ENCODE results near the gene PHGDH. TPM values are rescaled to one million over a fixed set of nuclear protein-coding genes. Genes with fewer than 3 reads are reported as not detected.

The PHGDH gene
- polyA plus RNA-seq, 3 donors, result 238 to 292 (median 288) TPM

GRCh38 chr1:119729044-119729443 is 17.3 kb downstream of the PHGDH start:
- DNase-seq (ENCODE audit: low read depth in 3 of 3, low spot score in 2 of 3), result no peak

DNA sequence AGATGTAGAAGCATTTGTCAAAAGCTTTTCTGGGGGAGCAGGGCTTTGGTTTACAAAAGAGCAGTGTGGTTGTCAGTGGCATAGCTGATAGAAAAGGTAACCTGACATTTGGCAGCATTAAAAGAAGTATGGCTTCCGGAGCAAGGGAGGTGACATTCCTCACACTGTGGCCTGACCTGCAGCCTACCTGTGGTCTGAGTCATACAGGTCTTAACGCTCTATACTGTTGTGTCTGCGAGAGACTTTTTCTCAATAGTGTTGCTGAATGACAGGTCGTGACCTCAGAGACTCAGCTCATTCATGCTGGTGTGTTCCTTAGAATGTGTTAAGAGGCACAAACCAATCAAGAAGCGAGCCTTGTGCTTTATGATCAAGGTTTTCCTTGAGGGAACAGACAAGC is 19.3 kb downstream of the PHGDH start:
- DNase-seq (ENCODE audit: low read depth in 3 of 3, low spot score in 2 of 3), result no peak

GRCh38 chr1:119731741-119732430 is 20.2 kb downstream of the PHGDH start:
- no peak for DNase-seq (ENCODE audit: low read depth in 3 of 3, low spot score in 2 of 3)

DNA sequence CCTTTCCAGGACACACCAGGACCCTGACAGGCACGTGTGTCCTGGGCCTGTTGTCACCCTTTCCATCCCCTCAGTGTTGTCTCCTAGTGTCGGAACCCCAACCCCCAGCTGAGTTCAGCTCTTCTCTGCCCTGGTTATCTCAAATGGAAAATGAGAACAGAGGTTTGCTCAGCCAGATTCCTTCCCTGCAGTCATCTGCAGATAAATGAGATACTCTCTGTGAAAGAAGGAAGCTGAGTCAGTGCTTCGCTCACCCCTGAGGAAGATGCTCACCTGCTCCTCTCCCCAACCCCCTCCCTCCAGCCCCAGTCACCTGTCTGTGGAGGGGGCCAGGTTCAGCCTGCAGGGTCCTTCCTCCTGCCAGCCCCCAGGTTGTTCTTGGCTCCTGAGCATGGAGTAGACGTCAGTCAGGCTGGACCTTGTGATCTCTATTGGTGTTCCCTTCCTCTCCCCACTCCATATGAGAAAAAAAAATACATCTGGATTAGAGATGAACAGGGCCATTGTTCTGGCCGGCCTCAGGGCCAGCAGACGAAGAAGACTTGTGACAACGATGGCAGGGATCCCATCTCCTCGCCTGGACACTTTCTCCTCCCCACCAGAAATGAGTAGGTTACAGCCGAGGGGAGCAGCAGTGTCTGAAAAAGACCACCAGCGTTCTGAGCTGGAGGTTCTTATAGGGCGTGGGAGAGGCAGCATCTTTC is 20.9 kb downstream of the PHGDH start:
- no peak for DNase-seq (ENCODE audit: low read depth in 3 of 3, low spot score in 2 of 3)

DNA sequence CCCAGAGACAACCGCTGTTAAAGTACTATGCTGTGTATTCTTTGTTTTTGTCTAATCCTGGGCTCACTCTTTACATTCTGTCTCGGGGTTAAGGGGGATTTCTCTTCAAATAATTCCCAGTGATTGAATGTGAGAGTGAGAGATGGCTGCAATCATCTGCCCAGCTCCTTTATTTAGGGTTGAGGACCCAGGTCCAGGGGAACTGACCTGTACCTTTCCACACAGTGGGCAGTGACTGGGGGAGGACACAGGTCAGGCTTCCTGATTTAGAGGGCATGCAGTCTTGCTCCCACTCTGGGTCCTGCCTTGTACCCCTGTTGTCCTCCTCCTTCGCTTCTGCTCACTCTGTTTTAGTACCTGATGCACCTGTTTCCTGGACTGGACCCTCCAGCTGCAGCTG is 22.0 kb downstream of the PHGDH start:
- DNase-seq (ENCODE audit: low read depth in 3 of 3, low spot score in 2 of 3), result no peak

DNA sequence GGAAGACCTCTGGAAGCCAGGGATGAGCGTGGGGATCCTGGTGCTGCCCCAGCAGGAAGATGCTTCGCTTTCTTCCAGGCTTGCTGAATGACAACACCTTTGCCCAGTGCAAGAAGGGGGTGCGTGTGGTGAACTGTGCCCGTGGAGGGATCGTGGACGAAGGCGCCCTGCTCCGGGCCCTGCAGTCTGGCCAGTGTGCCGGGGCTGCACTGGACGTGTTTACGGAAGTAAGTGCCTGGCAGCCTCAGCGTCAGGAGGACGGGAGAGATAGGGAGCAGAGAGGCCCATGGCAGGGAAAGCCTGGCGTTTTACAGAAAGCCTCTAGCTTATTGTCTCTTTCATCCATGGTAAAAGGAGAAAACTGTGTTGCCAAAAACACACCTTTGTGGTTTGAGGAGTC is 23.5 kb downstream of the PHGDH start:
- no peak for DNase-seq (ENCODE audit: low read depth in 3 of 3, low spot score in 2 of 3)

GRCh38 chr1:119736649-119737039 is 24.9 kb downstream of the PHGDH start:
- no peak for DNase-seq (ENCODE audit: low read depth in 3 of 3, low spot score in 2 of 3)

DNA sequence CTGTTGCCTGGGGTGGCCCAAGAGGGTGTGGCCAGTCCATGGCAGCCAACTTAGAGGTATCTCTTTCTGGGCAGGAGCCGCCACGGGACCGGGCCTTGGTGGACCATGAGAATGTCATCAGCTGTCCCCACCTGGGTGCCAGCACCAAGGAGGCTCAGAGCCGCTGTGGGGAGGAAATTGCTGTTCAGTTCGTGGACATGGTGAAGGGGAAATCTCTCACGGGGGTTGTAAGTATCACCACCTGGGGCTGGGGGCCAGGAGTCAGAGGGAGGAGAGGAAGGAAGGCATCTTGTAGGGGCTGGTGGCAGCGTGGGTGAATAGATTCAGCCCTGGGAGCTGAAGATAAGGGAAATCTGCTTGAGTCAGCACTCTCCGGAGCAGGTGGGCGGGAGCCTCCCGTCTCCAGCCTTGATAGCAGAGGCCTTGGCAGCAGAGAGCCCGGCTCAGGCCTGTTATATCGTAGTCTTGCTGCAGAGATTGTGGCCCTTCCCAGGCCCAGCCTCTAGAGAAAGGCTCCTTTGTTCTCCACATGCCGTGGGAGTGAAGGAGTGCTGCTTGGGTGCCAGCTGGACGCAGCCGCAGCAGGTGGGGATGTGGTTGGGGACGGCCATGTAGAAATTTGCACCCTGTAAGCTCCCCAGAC is 25.4 kb downstream of the PHGDH start:
- no peak for DNase-seq (ENCODE audit: low read depth in 3 of 3, low spot score in 2 of 3)

DNA sequence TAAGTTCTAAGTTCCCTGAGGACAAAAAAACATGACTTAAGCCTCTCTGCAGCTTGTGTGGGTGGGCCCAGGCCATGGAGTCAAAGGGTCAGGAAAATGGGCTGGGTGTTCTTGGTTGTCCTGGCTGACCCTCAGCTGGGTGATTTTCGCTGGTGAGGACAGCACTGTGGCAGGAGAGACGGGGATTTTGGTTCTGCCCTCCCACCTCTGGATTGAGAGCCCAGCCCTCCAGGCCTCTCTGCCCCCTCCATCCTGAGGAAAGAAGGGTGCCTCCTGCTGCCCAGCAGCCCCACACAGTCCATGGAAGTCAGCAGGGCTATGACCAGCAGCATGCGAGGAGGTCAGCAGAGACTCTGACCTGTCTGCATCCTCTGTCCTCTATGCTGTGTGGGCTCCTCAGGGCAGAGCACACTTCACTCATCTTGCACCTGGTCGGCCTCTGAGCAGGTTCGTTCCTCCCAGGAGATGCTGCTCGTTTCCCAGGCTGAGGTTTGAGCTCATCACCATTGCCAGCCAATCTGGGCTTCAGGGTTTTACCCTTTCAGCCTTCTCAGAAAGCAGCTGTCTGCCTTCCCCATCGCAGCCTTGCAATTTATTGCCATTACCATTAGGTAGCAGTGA is 26.5 kb downstream of the PHGDH start:
- DNase-seq (ENCODE audit: low read depth in 3 of 3, low spot score in 2 of 3), result no peak

- no peak for DNase-seq (ENCODE audit: low read depth in 3 of 3, low spot score in 2 of 3)
These were observed 27.4 kb downstream of the PHGDH start for GRCh38 chr1:119739150-119739549.

DNA sequence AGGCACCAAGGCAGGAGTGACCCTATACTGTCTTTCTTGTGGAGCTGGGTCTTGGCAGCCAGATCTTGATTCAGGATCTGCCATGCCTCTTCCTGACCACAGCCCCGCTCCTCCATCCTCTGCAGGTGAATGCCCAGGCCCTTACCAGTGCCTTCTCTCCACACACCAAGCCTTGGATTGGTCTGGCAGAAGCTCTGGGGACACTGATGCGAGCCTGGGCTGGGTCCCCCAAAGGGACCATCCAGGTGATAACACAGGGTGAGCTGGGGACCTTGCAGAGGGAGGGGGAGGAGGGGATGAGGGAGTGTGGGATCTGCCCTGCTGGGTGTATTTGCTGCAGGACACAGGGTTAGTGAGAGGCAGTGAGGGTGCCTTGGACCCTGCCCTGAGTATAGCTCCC is 28.5 kb downstream of the PHGDH start:
- DNase-seq (ENCODE audit: low read depth in 3 of 3, low spot score in 2 of 3), result no peak

- DNase-seq (ENCODE audit: low read depth in 3 of 3, low spot score in 2 of 3), result no peak
These were observed 29.4 kb downstream of the PHGDH start for GRCh38 chr1:119740896-119741780.

- DNase-seq (ENCODE audit: low read depth in 3 of 3, low spot score in 2 of 3), result no peak
These were observed 30.5 kb downstream of the PHGDH start for GRCh38 chr1:119742202-119742601.

DNA sequence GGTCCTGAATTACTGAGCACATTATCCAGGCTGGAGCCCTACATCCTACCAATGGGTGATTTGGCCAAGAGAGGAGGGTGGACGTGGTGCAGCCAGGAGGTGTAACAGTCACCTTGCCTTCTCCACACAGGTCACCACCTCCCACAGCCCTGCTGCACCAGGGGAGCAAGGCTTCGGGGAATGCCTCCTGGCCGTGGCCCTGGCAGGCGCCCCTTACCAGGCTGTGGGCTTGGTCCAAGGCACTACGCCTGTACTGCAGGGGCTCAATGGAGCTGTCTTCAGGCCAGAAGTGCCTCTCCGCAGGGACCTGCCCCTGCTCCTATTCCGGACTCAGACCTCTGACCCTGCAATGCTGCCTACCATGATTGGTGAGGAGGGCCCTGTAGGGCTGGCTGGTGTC is 30.9 kb downstream of the PHGDH start:
- DNase-seq (ENCODE audit: low read depth in 3 of 3, low spot score in 2 of 3), result no peak

DNA sequence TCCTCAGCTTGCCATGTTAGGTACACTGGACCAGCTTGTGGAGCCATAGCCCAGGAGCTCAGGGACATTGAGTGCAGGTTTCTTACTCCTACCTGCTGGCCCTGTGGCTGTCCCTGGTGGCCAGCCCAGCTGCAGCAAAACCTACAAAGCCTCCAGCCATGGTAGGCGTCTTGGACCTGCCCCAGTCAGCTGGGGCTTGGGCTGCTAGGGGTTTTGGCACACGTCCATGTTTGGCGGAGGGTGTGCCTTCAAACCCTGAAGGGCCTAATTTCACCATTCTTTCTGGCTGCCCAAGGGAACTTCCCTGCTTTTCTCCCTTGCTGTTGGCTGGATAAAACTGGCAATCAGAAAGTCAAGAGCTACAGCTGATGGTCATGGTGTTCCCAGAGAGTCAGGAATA is 31.6 kb downstream of the PHGDH start:
- DNase-seq (ENCODE audit: low read depth in 3 of 3, low spot score in 2 of 3), result no peak

DNA sequence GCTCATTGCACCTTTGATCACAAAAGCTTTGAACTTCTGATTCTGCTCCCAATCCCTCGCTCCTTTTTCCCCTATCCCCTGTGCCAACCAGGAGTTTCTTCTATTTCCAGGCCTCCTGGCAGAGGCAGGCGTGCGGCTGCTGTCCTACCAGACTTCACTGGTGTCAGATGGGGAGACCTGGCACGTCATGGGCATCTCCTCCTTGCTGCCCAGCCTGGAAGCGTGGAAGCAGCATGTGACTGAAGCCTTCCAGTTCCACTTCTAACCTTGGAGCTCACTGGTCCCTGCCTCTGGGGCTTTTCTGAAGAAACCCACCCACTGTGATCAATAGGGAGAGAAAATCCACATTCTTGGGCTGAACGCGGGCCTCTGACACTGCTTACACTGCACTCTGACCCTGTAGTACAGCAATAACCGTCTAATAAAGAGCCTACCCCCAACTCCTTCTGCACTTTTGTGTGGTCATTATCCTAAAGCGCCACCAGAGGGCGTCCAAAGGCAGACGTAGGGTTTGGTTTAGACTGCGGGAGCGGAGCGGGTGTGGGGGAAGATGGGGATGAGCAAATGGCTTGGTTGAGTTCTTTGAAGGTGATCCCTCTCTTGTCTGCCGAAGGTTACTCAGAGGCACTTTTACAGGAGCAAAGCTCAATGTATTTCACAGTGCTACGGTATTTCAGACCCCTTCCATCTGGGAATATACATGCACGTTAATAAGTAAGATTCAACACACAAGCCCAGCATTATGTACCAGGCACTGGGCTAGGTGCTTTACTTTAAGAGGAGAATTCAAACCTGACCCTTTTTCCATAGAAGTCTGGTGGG is 32.3 kb downstream of the PHGDH start:
- peak; percentile 62 to 67 (median 66) for DNase-seq (ENCODE audit: low read depth in 3 of 3, low spot score in 2 of 3)

DNA sequence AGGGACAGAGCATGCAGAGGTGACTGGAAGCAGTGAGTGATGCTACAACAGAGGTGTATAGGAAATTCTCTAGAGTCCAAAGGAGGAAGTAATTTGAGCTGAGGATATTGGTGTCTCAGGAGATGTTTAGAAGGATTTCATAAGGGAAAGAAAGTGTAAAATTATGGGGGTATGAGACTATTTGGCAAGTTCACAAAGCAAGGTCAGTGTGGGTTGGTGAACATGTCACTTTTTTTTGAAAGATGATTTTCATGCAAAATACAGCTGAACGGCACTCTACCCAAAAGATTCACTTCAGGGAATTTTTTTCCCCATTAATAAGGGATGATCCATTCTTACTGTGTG is 32.8 kb downstream of the PHGDH start:
- DNase-seq (ENCODE audit: low read depth in 3 of 3, low spot score in 2 of 3), result no peak

GRCh38 chr1:119745034-119745433 is 33.3 kb downstream of the PHGDH start:
- no peak for DNase-seq (ENCODE audit: low read depth in 3 of 3, low spot score in 2 of 3)

- DNase-seq (ENCODE audit: low read depth in 3 of 3, low spot score in 2 of 3), result no peak
These were observed 35.7 kb downstream of the PHGDH start for GRCh38 chr1:119747451-119747850.

GRCh38 chr1:119748040-119748439 is 36.3 kb downstream of the PHGDH start:
- DNase-seq (ENCODE audit: low read depth in 3 of 3, low spot score in 2 of 3), result no peak
